ENCODE measurements around the gene CLTCL1. TPM values are rescaled to one million over a fixed set of nuclear protein-coding genes. Genes with fewer than 3 reads are reported as not detected.

The CLTCL1 gene
- total and polyA plus RNA-seq, 4 donors = 2.0 to 4.8 (median 2.6) TPM

GRCh38 chr22:19206287-19206686, 85.2 kb downstream of the CLTCL1 start:
- Histone ChIP-seq H3K9ac (ENCODE audit: low read depth in 1 of 2, low read length in 2 of 2) (no peak overlapping the region), H3K27ac (ENCODE audit: low read depth in 1 of 2, low read length in 2 of 2) (no peak overlapping the region), H3K36me3 (ENCODE audit: control insufficient read depth in 4 of 4, insufficient read depth in 3 of 4, low read depth in 1 of 4, low read length in 3 of 4) (peaks cover 0 to 12% (median 4%) of the 10 kb centered on the region in 4 donors), H3K4me1 (ENCODE audit: control insufficient read depth in 4 of 4, insufficient read depth in 4 of 4, low read length in 3 of 4) (no peaks in the 10 kb centered on the region), H3K9me3 (ENCODE audit: control insufficient read depth in 4 of 4, low read length in 3 of 4) (no peaks in the 10 kb centered on the region), H3K4me3 (ENCODE audit: low read depth in 1 of 3, low read length in 3 of 3) (no peak overlapping the region), H3K27me3 (ENCODE audit: control insufficient read depth in 4 of 4, insufficient read depth in 4 of 4, low read length in 3 of 4) (no peaks in the 10 kb centered on the region)
- no peak for TF ChIP-seq JUND (IDR thresholded peaks at IDR 0.05)
- TF ChIP-seq TAF1 (conservative IDR thresholded peaks at IDR 0.05) = no peak
- no peak for TF ChIP-seq RXRA (IDR thresholded peaks at IDR 0.05)
- no peak for DNase-seq (ENCODE audit: low spot score)
- WGBS = 94% methylated on average over 6 of the region's 6 CpGs

GRCh38 chr22:19204640-19205039, 86.9 kb downstream of the CLTCL1 start:
- TF ChIP-seq TAF1 (conservative IDR thresholded peaks at IDR 0.05) = no peak
- no peak for TF ChIP-seq JUND (IDR thresholded peaks at IDR 0.05)
- no peak for TF ChIP-seq ZBTB33 (IDR thresholded peaks at IDR 0.05)
- TF ChIP-seq REST (IDR thresholded peaks at IDR 0.05) = no peak
- TF ChIP-seq NR2F2 (IDR thresholded peaks at IDR 0.05) = no peak
- TF ChIP-seq SP1 (IDR thresholded peaks at IDR 0.05) = no peak
- WGBS = 91% methylated on average over 4 of the region's 4 CpGs
- Histone ChIP-seq H3K27ac (ENCODE audit: low read depth in 1 of 2, low read length in 2 of 2) (no peak overlapping the region), H3K9ac (ENCODE audit: low read depth in 1 of 2, low read length in 2 of 2) (no peak overlapping the region), H3K9me3 (ENCODE audit: control insufficient read depth in 4 of 4, low read length in 3 of 4) (no peaks in the 10 kb centered on the region), H3K4me3 (ENCODE audit: low read depth in 1 of 3, low read length in 3 of 3) (no peak overlapping the region), H3K4me1 (ENCODE audit: control insufficient read depth in 4 of 4, insufficient read depth in 4 of 4, low read length in 3 of 4) (no peaks in the 10 kb centered on the region), H3K36me3 (ENCODE audit: control insufficient read depth in 4 of 4, insufficient read depth in 3 of 4, low read depth in 1 of 4, low read length in 3 of 4) (peaks cover 0 to 7% (median 3%) of the 10 kb centered on the region in 4 donors), H3K27me3 (ENCODE audit: control insufficient read depth in 4 of 4, insufficient read depth in 4 of 4, low read length in 3 of 4) (no peaks in the 10 kb centered on the region)
- no peak for DNase-seq (ENCODE audit: low spot score)

- no peaks in the 10 kb centered on the region for H3K4me1 ChIP-seq (ENCODE audit: control insufficient read depth in 4 of 4, insufficient read depth in 4 of 4, low read length in 3 of 4)
- no peak overlapping the region for H3K27ac ChIP-seq (ENCODE audit: low read depth in 1 of 2, low read length in 2 of 2)
- no peaks in the 10 kb centered on the region for H3K27me3 ChIP-seq (ENCODE audit: control insufficient read depth in 4 of 4, insufficient read depth in 4 of 4, low read length in 3 of 4)
- 92% methylated on average over 8 of the region's 8 CpGs for WGBS
- no peak overlapping the region for H3K9ac ChIP-seq (ENCODE audit: low read depth in 1 of 2, low read length in 2 of 2)
- no peak overlapping the region for H3K4me3 ChIP-seq (ENCODE audit: low read depth in 1 of 3, low read length in 3 of 3)
- no peaks in the 10 kb centered on the region for H3K9me3 ChIP-seq (ENCODE audit: control insufficient read depth in 4 of 4, low read length in 3 of 4)
- DNase-seq (ENCODE audit: low spot score) = no peak
- H3K36me3 ChIP-seq (ENCODE audit: control insufficient read depth in 4 of 4, insufficient read depth in 3 of 4, low read depth in 1 of 4, low read length in 3 of 4) = peaks cover 0 to 2% (median 2%) of the 10 kb centered on the region in 4 donors
- no peak for TF ChIP-seq TAF1 (conservative IDR thresholded peaks at IDR 0.05)
- TF ChIP-seq HNF4A (conservative IDR thresholded peaks at IDR 0.05) = no peak
- no peak for TF ChIP-seq JUND (IDR thresholded peaks at IDR 0.05)
- TF ChIP-seq ATF3 (IDR thresholded peaks at IDR 0.05) = no peak
- TF ChIP-seq YY1 (IDR thresholded peaks at IDR 0.05) = no peak
- TF ChIP-seq EGR1 (IDR thresholded peaks at IDR 0.05; ENCODE audit: low read depth in 2 of 2) = no peak
- no peak for TF ChIP-seq SP1 (IDR thresholded peaks at IDR 0.05)
- no peak for TF ChIP-seq RXRA (IDR thresholded peaks at IDR 0.05)
- no peak for TF ChIP-seq RAD21 (IDR thresholded peaks at IDR 0.05)
- TF ChIP-seq GABPA (IDR thresholded peaks at IDR 0.05 in 1 of 2, conservative IDR thresholded peaks at IDR 0.05 in 1 of 2) = no peak
- no peak for TF ChIP-seq FOXA2 (IDR thresholded peaks at IDR 0.05)
- no peak for TF ChIP-seq ZBTB33 (IDR thresholded peaks at IDR 0.05)
- TF ChIP-seq MAX (IDR thresholded peaks at IDR 0.05) = no peak
- no peak for TF ChIP-seq NR2F2 (IDR thresholded peaks at IDR 0.05)
- TF ChIP-seq CTCF (IDR thresholded peaks at IDR 0.05; ENCODE audit: low read depth, low read length, missing input control) = no peak
- no peak for TF ChIP-seq FOXA1 (IDR thresholded peaks at IDR 0.05)
Observed at GRCh38 chr22:19203834-19204233, 87.7 kb downstream of the CLTCL1 start.

All from liver (tissue), 9 donors.